HL-60 (cell line): Measurements from ENCODE around the gene ADAM12.

ENCODE experiments used
- DNase-seq, 2 experiments: peaks; one replicate each; pipeline ENCODE4 v3.0.0-alpha.2; 2010 to 2020; ENCODE audit warnings: low read depth in 1 of 2, low spot score in 1 of 2
- H3K27ac ChIP-seq: fragments of 250-450 bp; sonication (Bioruptor Pico); replicated peaks from 2 replicates; pipeline ENCODE4 v1.5.1; 2020; ENCODE audit warnings: mild to moderate bottlenecking, moderate library complexity
- H3K27me3 ChIP-seq: fragments of 250-450 bp; sonication (Bioruptor Pico); 2 replicates; pipeline ENCODE4 v1.5.1; 2021; ENCODE audit warnings: mild to moderate bottlenecking, moderate library complexity; ENCODE audit not compliant: insufficient read depth, poor library complexity, severe bottlenecking
- H3K4me3 ChIP-seq: replicated peaks from 2 replicates; pipeline ENCODE4 v1.5.1; 2011; ENCODE audit warnings: mild to moderate bottlenecking, control low read depth, low read length; ENCODE audit not compliant: insufficient read depth
- CTCF ChIP-seq: IDR thresholded peaks from one replicate; pipeline ENCODE4 v1.5.1; 2011; ENCODE audit warnings: low read length, control low read depth, inconsistent platforms; ENCODE audit not compliant: insufficient read depth
- GABPA ChIP-seq: IDR thresholded peaks from 2 replicates; pipeline ENCODE4 v1.6.1; 2012; ENCODE audit warnings: low read depth
- POLR2AphosphoS5 ChIP-seq: IDR thresholded peaks from 2 replicates; pipeline ENCODE4 v1.6.1; 2012; ENCODE audit warnings: low read depth
- REST ChIP-seq: IDR thresholded peaks from 2 replicates; pipeline ENCODE4 v1.6.1; 2012; ENCODE audit warnings: low read depth; ENCODE audit not compliant: insufficient replicate concordance
- SPI1 ChIP-seq: IDR thresholded peaks from 2 replicates; pipeline ENCODE4 v1.6.1; 2012; ENCODE audit warnings: low read depth, mild to moderate bottlenecking, borderline replicate concordance

ADAM12 gene

GRCh38 chr10:126196281-126196680, 192.0 kb downstream of the ADAM12 start:
- no peak overlapping the region for H3K4me3 ChIP-seq
- DNase-seq = no peak
- TF ChIP-seq SPI1 = no peak
- TF ChIP-seq GABPA = no peak
- no peak for TF ChIP-seq REST
- no peak for TF ChIP-seq POLR2AphosphoS5
- TF ChIP-seq CTCF = no peak

GRCh38 chr10:126191192-126191591, 197.1 kb downstream of the ADAM12 start:
- DNase-seq = no peak
- Histone ChIP-seq H3K27me3 (no peaks in the 10 kb centered on the region), H3K4me3 (no peak overlapping the region), H3K27ac (no peak overlapping the region)
- TF ChIP-seq SPI1 (no peak), CTCF (no peak), POLR2AphosphoS5 (no peak), GABPA (no peak), REST (no peak)

More at GRCh38 chr10:126196281-126196680, 192.0 kb downstream of the ADAM12 start:
- Histone ChIP-seq H3K27me3 (no peaks in the 10 kb centered on the region), H3K27ac (no peak overlapping the region)

GRCh38 chr10:126188679-126189200, 199.5 kb downstream of the ADAM12 start:
- H3K27me3 ChIP-seq = no peaks in the 10 kb centered on the region
- H3K4me3 ChIP-seq = no peak overlapping the region
- TF ChIP-seq SPI1 (no peak), POLR2AphosphoS5 (no peak), REST (no peak), GABPA (no peak), CTCF (no peak)
- H3K27ac ChIP-seq = no peak overlapping the region
- no peak for DNase-seq
